H9 (cell line): ENCODE data around the gene RRBP1. TPM values are rescaled to one million over a fixed set of nuclear protein-coding genes. Genes with fewer than 3 reads are reported as not detected.

Experiments
- DNase-seq: peaks from one replicate; pipeline ENCODE4 v3.0.0-alpha.2; 2017
- H2AFZ ChIP-seq: one replicate; pipeline ENCODE4 v1.6.1; 2013; ENCODE audit warnings: mild to moderate bottlenecking, low read length, control low read depth, moderate library complexity
- H2AK5ac ChIP-seq: 2 replicates; pipeline ENCODE4 v1.6.1; 2013; ENCODE audit warnings: low read length, control low read depth, mixed read lengths; ENCODE audit not compliant: insufficient read length
- H2BK120ac ChIP-seq: one replicate; pipeline ENCODE4 v1.6.1; 2013; ENCODE audit warnings: low read depth, mild to moderate bottlenecking, low read length, control low read depth, inconsistent platforms; ENCODE audit not compliant: poor library complexity, severe bottlenecking
- H2BK12ac ChIP-seq: 2 replicates; pipeline ENCODE4 v1.6.1; 2013; ENCODE audit warnings: low read length, control low read depth, mixed read lengths, low read depth; ENCODE audit not compliant: insufficient read length
- H2BK15ac ChIP-seq: 2 replicates; pipeline ENCODE4 v1.6.1; 2013; ENCODE audit warnings: low read depth, low read length, control low read depth
- H2BK20ac ChIP-seq: one replicate; pipeline ENCODE4 v1.6.1; 2013; ENCODE audit warnings: low read depth, mild to moderate bottlenecking, low read length, control low read depth, inconsistent platforms; ENCODE audit not compliant: poor library complexity, severe bottlenecking
- H2BK5ac ChIP-seq: 2 replicates; pipeline ENCODE4 v1.6.1; 2013; ENCODE audit warnings: low read length, control low read depth, mixed read lengths; ENCODE audit not compliant: insufficient read length
- H3K14ac ChIP-seq: 2 replicates; pipeline ENCODE4 v1.6.1; 2013; ENCODE audit warnings: low read length, control low read depth; ENCODE audit not compliant: insufficient read depth
- H3K18ac ChIP-seq: 2 replicates; pipeline ENCODE4 v1.6.1; 2013; ENCODE audit warnings: low read depth, mild to moderate bottlenecking, mixed read lengths, low read length, control low read depth; ENCODE audit not compliant: insufficient read length
- H3K23ac ChIP-seq: 2 replicates; pipeline ENCODE4 v1.6.1; 2013; ENCODE audit warnings: low read length, control low read depth, mixed read lengths, low read depth; ENCODE audit not compliant: insufficient read length
- H3K23me2 ChIP-seq: 2 replicates; pipeline ENCODE4 v1.6.1; 2013; ENCODE audit warnings: low read depth, mild to moderate bottlenecking, mixed read lengths, low read length, control low read depth; ENCODE audit not compliant: insufficient read length, poor library complexity, severe bottlenecking
- H3K27ac ChIP-seq: 2 replicates; pipeline ENCODE4 v1.5.1; 2013; ENCODE audit warnings: low read length, control low read depth, mixed read lengths, low read depth; ENCODE audit not compliant: insufficient read length
- H3K27me3 ChIP-seq: 2 replicates; pipeline ENCODE4 v1.6.1; 2013; ENCODE audit warnings: low read length, control low read depth, inconsistent platforms; ENCODE audit not compliant: insufficient read depth
- H3K4ac ChIP-seq: 2 replicates; pipeline ENCODE4 v1.6.1; 2013; ENCODE audit warnings: low read depth, mild to moderate bottlenecking, control low read depth, inconsistent platforms, low read length, moderate library complexity
- H3K4me1 ChIP-seq: 2 replicates; pipeline ENCODE4 v1.6.1; 2013; ENCODE audit warnings: low read length, control low read depth, inconsistent platforms; ENCODE audit not compliant: insufficient read depth
- H3K4me2 ChIP-seq: 2 replicates; pipeline ENCODE4 v1.6.1; 2013; ENCODE audit warnings: low read length, control low read depth, mixed read lengths; ENCODE audit not compliant: insufficient read length, insufficient read depth
- H3K56ac ChIP-seq: 2 replicates; pipeline ENCODE4 v1.6.1; 2013; ENCODE audit warnings: low read depth, mild to moderate bottlenecking, mixed read lengths, low read length, control low read depth; ENCODE audit not compliant: insufficient read length
- H3K79me1 ChIP-seq: 2 replicates; pipeline ENCODE4 v1.6.1; 2013; ENCODE audit warnings: low read depth, mild to moderate bottlenecking, moderate library complexity, low read length, control low read depth, inconsistent platforms; ENCODE audit not compliant: insufficient read depth, poor library complexity, severe bottlenecking
- H3K79me2 ChIP-seq: 2 replicates; pipeline ENCODE4 v1.6.1; 2013; ENCODE audit warnings: low read length, control low read depth, inconsistent platforms; ENCODE audit not compliant: insufficient read depth
- H3K9ac ChIP-seq: 2 replicates; pipeline ENCODE4 v1.6.1; 2013; ENCODE audit warnings: low read length, control low read depth, mixed read lengths; ENCODE audit not compliant: insufficient read length; ENCODE audit errors: extremely low read depth
- H3K9me3 ChIP-seq: one replicate; pipeline ENCODE4 v1.6.1; 2013; ENCODE audit warnings: low read depth, low read length, inconsistent platforms; ENCODE audit not compliant: control insufficient read depth
- H3T11ph ChIP-seq: one replicate; pipeline ENCODE4 v1.6.1; 2013; ENCODE audit warnings: mild to moderate bottlenecking, low read length, control low read depth, inconsistent platforms
- H4K20me1 ChIP-seq: one replicate; pipeline ENCODE4 v1.6.1; 2013; ENCODE audit not compliant: control insufficient read depth, insufficient read length, insufficient read depth
- H4K5ac ChIP-seq: 2 replicates; pipeline ENCODE4 v1.6.1; 2013; ENCODE audit warnings: low read depth, mild to moderate bottlenecking, mixed read lengths, low read length, control low read depth; ENCODE audit not compliant: insufficient read length
- H4K8ac ChIP-seq: replicated peaks from 2 replicates; pipeline ENCODE4 v1.6.1; 2013; ENCODE audit warnings: low read length, control low read depth, mixed read lengths, low read depth; ENCODE audit not compliant: insufficient read length
- H4K91ac ChIP-seq: 2 replicates; pipeline ENCODE4 v1.6.1; 2013; ENCODE audit warnings: low read depth, mild to moderate bottlenecking, moderate library complexity, mixed read lengths, low read length, control low read depth; ENCODE audit not compliant: insufficient read length
- H3K27ac Mint-ChIP-seq, 3 experiments: 2 replicates in 2 of 3; 3 replicates in 1 of 3; pipeline ENCODE4 v1.8.0; 2020 to 2021; ENCODE audit warnings: mixed read lengths in 3 of 3, mild to moderate bottlenecking in 1 of 3, moderate library complexity in 1 of 3
- H3K27me3 Mint-ChIP-seq: 2 replicates; pipeline ENCODE4 v1.8.0; 2021; ENCODE audit warnings: low read depth, mild to moderate bottlenecking, moderate library complexity, mixed read lengths
- H3K36me3 Mint-ChIP-seq, 3 experiments: 2 replicates in 2 of 3; 3 replicates in 1 of 3; pipeline ENCODE4 v1.8.0; 2020 to 2021; ENCODE audit warnings: low read depth in 3 of 3, mixed read lengths in 3 of 3; ENCODE audit not compliant: insufficient read depth in 1 of 3
- H3K4me1 Mint-ChIP-seq, 2 experiments: 2 replicates each; pipeline ENCODE4 v1.8.0; 2020; ENCODE audit warnings: mixed read lengths in 2 of 2
- H3K4me3 Mint-ChIP-seq, 2 experiments: 2 replicates in 1 of 2; 3 replicates in 1 of 2; pipeline ENCODE4 v1.8.0; 2020 to 2021; ENCODE audit warnings: mild to moderate bottlenecking in 2 of 2, mixed read lengths in 2 of 2, moderate library complexity in 1 of 2
- H3K9me3 Mint-ChIP-seq, 2 experiments: 2 replicates in 1 of 2; 3 replicates in 1 of 2; pipeline ENCODE4 v1.8.0; 2020; ENCODE audit warnings: mild to moderate bottlenecking in 2 of 2, mixed read lengths in 2 of 2, moderate library complexity in 1 of 2
- CTCF ChIP-seq: fragments of 200-600 bp; sonication (generic); conservative IDR thresholded peaks from 3 replicates; pipeline ENCODE4 v1.8.0; 2021; ENCODE audit warnings: antibody characterized with exemption, mild to moderate bottlenecking
- WGBS: extraction: QIAGEN DNeasy Blood & Tissue Kit; methylation state at CpG from one replicate; pipeline ENCODE4 v1.1.7; 2013; ENCODE audit warnings: missing lambda C conversion rate, low lambda C conversion rate, mixed read lengths; ENCODE audit not compliant: insufficient read length; ENCODE audit errors: extremely low coverage; 5-methylcytosine and 5-hydroxymethylcytosine counted together
- total RNA-seq: library from RNA; stranded (reverse); gene quantifications from 2 replicates; pipeline ENCODE4 v1.2.1, GENCODE V29; 2021

RRBP1 gene
- total RNA-seq, 1 experiment from 2014 or later, result 97.8 TPM

DNA sequence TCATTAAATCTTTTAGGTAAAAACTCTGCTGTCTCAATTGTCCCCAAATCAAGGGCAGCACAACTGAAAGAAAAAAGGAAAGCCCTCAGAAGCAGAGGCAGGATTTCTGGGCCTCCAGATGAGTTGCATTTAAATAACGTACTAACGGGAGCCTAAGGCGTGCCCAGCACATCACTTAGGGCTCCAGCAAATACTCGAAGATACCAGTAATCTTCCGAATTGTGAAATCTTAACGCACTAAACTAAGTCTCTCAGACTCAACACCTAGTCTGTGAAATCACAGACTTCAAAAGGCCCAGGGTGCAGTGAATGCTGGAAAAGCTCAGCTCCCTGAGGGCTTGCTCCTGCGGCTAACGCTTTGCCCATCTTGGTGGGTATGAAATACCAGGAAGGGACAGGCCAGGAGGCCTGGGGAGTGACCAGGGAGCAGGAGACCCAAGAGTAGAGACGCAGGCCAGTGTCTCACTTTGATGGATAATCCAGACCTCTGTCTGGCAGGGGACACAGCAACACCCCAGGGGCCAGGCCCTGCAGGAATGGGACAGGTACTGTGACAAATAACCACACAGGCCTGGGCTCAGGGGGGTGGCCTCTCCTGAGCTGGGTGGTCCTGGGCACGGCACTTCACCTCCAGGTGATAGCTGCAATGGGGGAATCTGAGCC is 36.4 kb downstream of the RRBP1 start:
- H2BK5ac ChIP-seq, result no peak overlapping the region
- H2BK20ac ChIP-seq, result no peak overlapping the region
- no peak overlapping the region for H3T11ph ChIP-seq
- H2AK5ac ChIP-seq, result no peak overlapping the region
- no peaks in the 10 kb centered on the region for H4K20me1 ChIP-seq
- H3K27me3 Mint-ChIP-seq, result no peaks in the 10 kb centered on the region
- H3K18ac ChIP-seq, result no peak overlapping the region
- DNase-seq, result no peak
- H3K79me1 ChIP-seq, result peaks cover 7% of the 10 kb centered on the region
- H4K5ac ChIP-seq, result no peak overlapping the region
- H3K4ac ChIP-seq, result no peak overlapping the region
- no peak overlapping the region for H3K4me3 Mint-ChIP-seq
- H4K91ac ChIP-seq, result no peak overlapping the region
- no peak overlapping the region for H2BK12ac ChIP-seq
- H3K27ac Mint-ChIP-seq, result no peak overlapping the region; a peak in 1 of 7 replicates
- no peak overlapping the region for H2BK15ac ChIP-seq
- no peak overlapping the region for H2BK120ac ChIP-seq
- no peak overlapping the region for H3K56ac ChIP-seq
- H3K36me3 Mint-ChIP-seq, result peaks cover under 1 to 11% (median 4%) of the 10 kb centered on the region in 3 experiments; a peak in 4 of 7 replicates
- H3K4me1 Mint-ChIP-seq, result peaks cover 20 to 39% of the 10 kb centered on the region in 2 experiments
- H3K9me3 ChIP-seq, result no peaks in the 10 kb centered on the region
- no peak overlapping the region for H3K14ac ChIP-seq
- no peak overlapping the region for H3K9ac ChIP-seq
- no peak overlapping the region for H4K8ac ChIP-seq
- no peaks in the 10 kb centered on the region for H3K4me1 ChIP-seq
- no peak overlapping the region for H2AFZ ChIP-seq
- peaks cover 17% of the 10 kb centered on the region; the same call in 1 of the 2 replicates for H3K79me2 ChIP-seq
- H3K4me2 ChIP-seq, result no peak overlapping the region
- H3K27me3 ChIP-seq, result no peaks in the 10 kb centered on the region
- H3K23ac ChIP-seq, result no peak overlapping the region
- no peak overlapping the region for H3K27ac ChIP-seq
- H3K23me2 ChIP-seq, result no peaks in the 10 kb centered on the region
- WGBS, result no CpG with 5 or more reads among the region's 10 CpGs
- no peak for TF ChIP-seq CTCF
- H3K9me3 Mint-ChIP-seq, result no peaks in the 10 kb centered on the region
